GM13976 (cell line): ENCODE results near the gene NOTCH4.
A peak's percentile ranks its signal among the peaks of the same experiment; 100 is the strongest.
"Not testable (repeated sequence)": the region's sequence is repeated elsewhere in the genome, so short reads cannot be mapped to it uniquely, and the experiment has no call there.

ENCODE experiments used
- DNase-seq: peaks from one replicate; pipeline ENCODE4 v3.0.0; 2012; ENCODE audit warnings: low spot score
- CTCF ChIP-seq: IDR thresholded peaks from 2 replicates; pipeline ENCODE4 v1.5.1; 2012; ENCODE audit warnings: borderline replicate concordance, mild to moderate bottlenecking; ENCODE audit not compliant: insufficient read depth; ENCODE audit errors: extremely low read depth, missing control alignments, control extremely low read depth
- in situ Hi-C: fragments of 300-500 bp; cut with MboI; formaldehyde crosslinking; loops from one replicate; pipeline ENCODE4 v1.12.0; 2022; ENCODE audit warnings: low sequenced_read_pairs, mixed read lengths, inconsistent platforms; ENCODE audit not compliant: unreplicated experiment

The NOTCH4 gene

GRCh38 chr6:32252331-32253009, 28.6 kb upstream of the NOTCH4 start:
- in situ Hi-C loops = no loop called here
- DNase-seq = no peak
- no peak for TF ChIP-seq CTCF

GRCh38 chr6:32249262-32249661, 25.4 kb upstream of the NOTCH4 start:
- no peak for TF ChIP-seq CTCF
- in situ Hi-C loops = loop anchor here (10.0 to 25.0 kb wide), 3 partner anchors 166 to 538 kb away; no protein-coding TSS in a partner anchor
- no peak for DNase-seq

DNA sequence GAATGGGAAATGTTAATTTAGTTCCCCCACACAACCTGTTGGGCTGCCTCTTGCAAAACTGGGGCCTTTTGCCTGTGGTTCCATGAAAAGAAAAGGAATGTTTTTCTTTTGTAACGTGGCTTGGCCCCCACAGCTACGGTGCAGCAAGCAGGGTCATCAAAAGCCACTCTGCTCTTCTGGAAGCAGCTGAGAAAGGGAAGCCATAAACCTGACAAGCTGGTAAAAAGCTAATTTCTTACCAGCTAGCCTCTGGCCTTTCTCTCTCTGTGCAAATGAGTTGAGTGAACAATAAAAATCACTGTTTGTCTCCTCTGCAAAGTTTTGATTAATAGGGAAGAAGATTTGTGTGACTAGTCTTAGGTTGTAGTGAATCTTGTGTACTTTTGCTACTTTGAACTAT, 23.5 kb upstream of the NOTCH4 start:
- no peak for DNase-seq
- TF ChIP-seq CTCF = no peak
- in situ Hi-C loops = loop anchor here (10.0 to 25.0 kb wide), 3 partner anchors 167 to 540 kb away; no protein-coding TSS in a partner anchor

- peak; percentile 87 for DNase-seq
- in situ Hi-C loops = loop anchor here (10.0 to 25.0 kb wide), 3 partner anchors 170 to 542 kb away; no protein-coding TSS in a partner anchor
- peak; percentile 94 for TF ChIP-seq CTCF
Observed at GRCh38 chr6:32244946-32245398, 21.1 kb upstream of the NOTCH4 start.

DNA sequence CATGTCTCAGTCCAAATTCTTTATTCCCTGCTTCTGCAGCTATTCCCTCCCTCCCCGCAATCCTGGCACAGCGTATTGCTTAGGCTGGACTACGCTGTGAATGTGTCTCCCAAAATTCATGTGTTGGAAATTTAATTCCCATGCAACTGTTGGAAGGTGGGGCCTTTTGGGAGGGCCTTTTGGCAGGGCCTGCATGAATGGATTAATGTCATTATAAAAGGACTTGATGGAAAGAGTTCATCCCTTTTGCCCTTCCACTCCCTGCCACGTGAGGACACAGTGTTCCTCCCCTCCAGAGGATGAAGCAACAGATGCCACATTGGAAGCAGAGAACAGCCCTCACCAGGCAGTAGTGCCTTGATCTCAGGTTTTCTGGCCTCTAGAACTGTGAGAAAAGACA, 20.4 kb upstream of the NOTCH4 start:
- in situ Hi-C loops = loop anchor here (10.0 to 25.0 kb wide), 3 partner anchors 171 to 543 kb away; no protein-coding TSS in a partner anchor
- no peak for DNase-seq
- TF ChIP-seq CTCF = no peak

- DNase-seq = not testable (repeated sequence)
- in situ Hi-C loops = loop anchor here (10.0 to 25.0 kb wide), 3 partner anchors 172 to 545 kb away; no protein-coding TSS in a partner anchor
Observed at GRCh38 chr6:32242318-32242813, 18.5 kb upstream of the NOTCH4 start.

- TF ChIP-seq CTCF = no peak
- in situ Hi-C loops = loop anchor here (10.0 to 25.0 kb wide), 3 partner anchors 174 to 547 kb away; no protein-coding TSS in a partner anchor
- no peak for DNase-seq
Observed at GRCh38 chr6:32240686-32241085, 16.8 kb upstream of the NOTCH4 start.
